Mesenchymal stem cell (in vitro differentiated cells and primary cell): ENCODE results near the gene LDLR.

ENCODE experiments used
- DNase-seq: peaks from one replicate; pipeline ENCODE4 v3.0.0-alpha.2; 2013
- H2AFZ ChIP-seq: one replicate; pipeline ENCODE4 v1.6.1; 2013; ENCODE audit warnings: low read depth, mild to moderate bottlenecking, control low read depth, inconsistent platforms, low read length, moderate library complexity
- H2AK5ac ChIP-seq: 2 replicates; pipeline ENCODE4 v1.6.1; 2013; ENCODE audit warnings: low read length, moderate library complexity, mild to moderate bottlenecking, inconsistent platforms; ENCODE audit not compliant: severe bottlenecking
- H2BK120ac ChIP-seq: one replicate; pipeline ENCODE4 v1.6.1; 2013; ENCODE audit warnings: low read depth, mild to moderate bottlenecking, inconsistent platforms, low read length, moderate library complexity
- H2BK12ac ChIP-seq, 2 experiments: one replicate each; pipeline ENCODE4 v1.6.1; 2013; ENCODE audit warnings: inconsistent platforms in 2 of 2, low read length in 2 of 2, mild to moderate bottlenecking in 2 of 2, moderate library complexity in 2 of 2, control low read depth in 1 of 2
- H2BK15ac ChIP-seq: one replicate; pipeline ENCODE4 v1.6.1; 2013; ENCODE audit warnings: mild to moderate bottlenecking, low read depth, inconsistent platforms; ENCODE audit not compliant: poor library complexity, severe bottlenecking
- H2BK5ac ChIP-seq: 2 replicates; pipeline ENCODE4 v1.6.1; 2013; ENCODE audit warnings: low read depth, mild to moderate bottlenecking, low read length, control low read depth, inconsistent platforms; ENCODE audit not compliant: poor library complexity, severe bottlenecking
- H3K14ac ChIP-seq, 2 experiments: one replicate each; pipeline ENCODE4 v1.6.1; 2013; ENCODE audit warnings: inconsistent platforms in 2 of 2, low read length in 2 of 2, control low read depth in 1 of 2, mild to moderate bottlenecking in 1 of 2, moderate library complexity in 1 of 2
- H3K18ac ChIP-seq, 2 experiments: one replicate each; pipeline ENCODE4 v1.6.1; 2013; ENCODE audit warnings: inconsistent platforms in 2 of 2, low read length in 2 of 2, control low read depth in 1 of 2, low read depth in 1 of 2, mild to moderate bottlenecking in 1 of 2
- H3K23ac ChIP-seq, 2 experiments: one replicate each; pipeline ENCODE4 v1.6.1; 2013; ENCODE audit warnings: inconsistent platforms in 2 of 2, low read length in 2 of 2, mild to moderate bottlenecking in 2 of 2, moderate library complexity in 2 of 2, control low read depth in 1 of 2
- H3K27ac ChIP-seq: 2 replicates; pipeline ENCODE4 v1.5.1; 2013; ENCODE audit warnings: mild to moderate bottlenecking, moderate library complexity, low read length, control low read depth, inconsistent platforms; ENCODE audit not compliant: poor library complexity, severe bottlenecking
- H3K27me3 ChIP-seq, 2 experiments: 2 replicates each; pipeline versions ENCODE4 v1.6.1 to v1.7.0; 2013; ENCODE audit warnings: low read length in 2 of 2, mild to moderate bottlenecking in 2 of 2, moderate library complexity in 2 of 2, control low read depth in 1 of 2, inconsistent platforms in 1 of 2; ENCODE audit not compliant: control insufficient read depth in 1 of 2, insufficient read depth in 1 of 2
- H3K36me3 ChIP-seq, 2 experiments: 2 replicates each; pipeline versions ENCODE4 v1.6.1 to v1.7.0; 2013; ENCODE audit warnings: low read length in 2 of 2, control low read depth in 1 of 2, inconsistent platforms in 1 of 2, low read depth in 1 of 2, mild to moderate bottlenecking in 1 of 2; ENCODE audit not compliant: insufficient read depth in 2 of 2, control insufficient read depth in 1 of 2
- H3K4ac ChIP-seq, 2 experiments: one replicate each; pipeline ENCODE4 v1.6.1; 2013; ENCODE audit warnings: inconsistent platforms in 2 of 2, low read length in 2 of 2, mild to moderate bottlenecking in 2 of 2, moderate library complexity in 2 of 2, control low read depth in 1 of 2, low read depth in 1 of 2
- H3K4me1 ChIP-seq: 2 replicates; pipeline ENCODE4 v1.6.1; 2013; ENCODE audit warnings: low read depth, low read length, control low read depth; ENCODE audit not compliant: control insufficient read depth, insufficient read depth
- H3K4me2 ChIP-seq: 2 replicates; pipeline ENCODE4 v1.6.1; 2013; ENCODE audit warnings: low read length, mild to moderate bottlenecking, inconsistent platforms; ENCODE audit not compliant: poor library complexity, severe bottlenecking
- H3K4me3 ChIP-seq, 2 experiments: 2 replicates each; pipeline versions ENCODE4 v1.5.1 to v1.7.0; 2013; ENCODE audit warnings: low read length in 2 of 2, mild to moderate bottlenecking in 2 of 2, control low read depth in 1 of 2, low read depth in 1 of 2; ENCODE audit not compliant: insufficient read depth in 1 of 2
- H3K79me1 ChIP-seq: replicated peaks from 2 replicates; pipeline ENCODE4 v1.6.1; 2013; ENCODE audit warnings: mild to moderate bottlenecking, control low read depth, low read length, inconsistent platforms; ENCODE audit not compliant: poor library complexity, severe bottlenecking
- H3K9ac ChIP-seq: 2 replicates; pipeline ENCODE4 v1.7.0; 2013; ENCODE audit warnings: mild to moderate bottlenecking, low read length, moderate library complexity
- H3K9me3 ChIP-seq: 2 replicates; pipeline ENCODE4 v1.7.0; 2013; ENCODE audit warnings: mild to moderate bottlenecking, low read length; ENCODE audit not compliant: control insufficient read depth
- H4K8ac ChIP-seq: one replicate; pipeline ENCODE4 v1.6.1; 2013; ENCODE audit warnings: inconsistent platforms, mild to moderate bottlenecking, low read length, moderate library complexity
- H4K91ac ChIP-seq: one replicate; pipeline ENCODE4 v1.6.1; 2013; ENCODE audit warnings: mild to moderate bottlenecking, low read length, inconsistent platforms
- WGBS: methylation state at CpG from one replicate; pipeline ENCODE4 v1.1.7; 2013; ENCODE audit warnings: mixed read lengths; 5-methylcytosine and 5-hydroxymethylcytosine counted together

LDLR gene

DNA sequence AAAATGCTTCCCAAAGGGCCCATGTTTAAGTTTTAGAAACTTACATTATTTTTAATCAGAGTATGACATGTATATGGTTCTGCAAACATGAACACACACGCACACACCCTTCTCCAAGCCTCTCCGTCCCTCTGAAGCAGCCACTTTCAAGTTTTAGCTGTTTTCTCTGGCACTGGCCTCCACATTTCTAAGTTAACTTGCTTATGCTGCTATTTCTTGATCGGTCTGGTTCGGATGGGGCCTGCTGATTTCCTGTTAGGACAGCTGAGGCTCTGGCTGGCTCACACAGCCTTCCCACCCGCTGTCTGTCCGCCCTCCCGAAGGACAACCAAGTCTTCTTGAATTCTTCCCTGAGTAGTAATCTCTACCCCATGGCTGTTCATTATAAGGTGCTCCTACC lies 61.9 kb downstream of the LDLR start:
- no peak for DNase-seq
- Histone ChIP-seq H4K91ac (peak overlapping the region; percentile 9), H2BK15ac (no peak overlapping the region), H3K27ac (peak overlapping the region; percentile 89), H3K4me3 (no peak overlapping the region), H2AFZ (no peak overlapping the region), H3K9ac (peak overlapping the region; percentile 61), H2BK5ac (peak overlapping the region; percentile 62), H3K4me2 (no peak overlapping the region), H3K23ac (no peak overlapping the region), H2BK12ac (no peak overlapping the region), H3K9me3 (no peaks in the 10 kb centered on the region), H3K14ac (no peak overlapping the region), H4K8ac (peak overlapping the region; percentile 69), H3K79me1 (peaks cover 12% of the 10 kb centered on the region), H2AK5ac (no peak overlapping the region), H3K27me3 (no peaks in the 10 kb centered on the region), H3K4me1 (peaks cover 17% of the 10 kb centered on the region), H3K18ac (no peak overlapping the region), H3K4ac (no peak overlapping the region), H2BK120ac (no peak overlapping the region), H3K36me3 (peaks cover 3 to 6% of the 10 kb centered on the region in 2 experiments)
- WGBS = 84% methylated on average over 7 of the region's 7 CpGs

DNA sequence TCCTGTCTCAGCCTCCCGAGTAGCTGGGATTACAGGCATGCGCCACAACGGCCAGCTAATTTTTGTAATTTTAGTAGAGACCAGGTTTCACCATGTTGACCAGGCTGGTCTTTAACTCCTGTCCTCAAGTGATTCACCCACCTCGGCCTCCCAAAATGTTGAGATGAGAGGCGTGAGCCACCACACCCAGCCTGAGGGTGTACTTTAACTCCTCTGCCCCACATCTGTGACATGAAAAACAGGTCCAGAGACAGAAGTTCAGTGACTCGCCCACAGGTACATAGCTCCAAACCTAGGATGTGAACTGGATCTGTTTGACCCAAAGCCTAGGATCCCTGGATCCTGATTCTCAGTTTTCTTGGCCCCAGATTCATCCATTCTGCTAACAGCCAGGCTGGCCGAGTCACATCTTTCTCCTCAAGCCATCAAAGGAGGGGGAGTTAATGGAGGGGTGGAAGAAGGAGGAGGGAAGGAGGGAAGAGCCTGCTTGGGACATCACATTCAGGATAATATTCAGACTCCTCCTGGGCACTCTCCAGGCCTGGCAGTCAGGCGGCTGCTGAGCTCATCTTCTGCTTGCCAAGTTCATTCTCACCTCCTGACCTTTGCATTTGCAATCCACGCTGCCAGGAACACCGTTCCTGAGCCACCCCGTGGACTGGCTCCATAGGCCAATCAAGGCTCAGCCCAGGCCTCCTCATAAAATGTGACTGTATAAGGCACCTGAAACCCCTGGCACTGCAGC lies 63.2 kb downstream of the LDLR start:
- peak overlapping the region; percentile 6 for H2BK120ac ChIP-seq

DNA sequence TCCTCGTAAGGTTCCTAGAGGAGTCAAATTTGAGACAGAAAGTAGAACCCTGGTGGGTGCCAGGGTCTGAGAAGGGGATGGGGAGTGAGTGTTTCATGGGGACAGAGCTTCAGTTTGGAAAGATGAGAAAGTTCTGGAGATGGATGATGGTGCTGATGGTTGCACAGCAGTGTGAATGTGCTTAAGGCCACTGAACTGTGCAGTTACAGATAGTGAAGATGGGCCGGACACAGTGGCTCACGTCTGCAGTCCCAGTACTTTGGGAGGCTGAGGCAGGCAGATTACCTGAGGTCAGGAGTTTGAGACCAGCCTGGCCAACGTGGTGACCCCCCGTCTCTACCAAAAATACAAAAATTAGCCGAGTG lies 65.4 kb downstream of the LDLR start:
- Histone ChIP-seq H3K9me3 (no peaks in the 10 kb centered on the region), H2BK15ac (no peak overlapping the region), H2BK5ac (no peak overlapping the region), H2AFZ (no peak overlapping the region), H3K27me3 (no peaks in the 10 kb centered on the region), H4K91ac (no peak overlapping the region), H3K4me2 (no peak overlapping the region), H2BK120ac (no peak overlapping the region), H3K14ac (no peak overlapping the region), H3K9ac (peak overlapping the region; percentile 88), H3K4ac (no peak overlapping the region), H3K36me3 (no peaks in the 10 kb centered on the region), H2BK12ac (no peak overlapping the region), H3K18ac (no peak overlapping the region), H4K8ac (no peak overlapping the region), H3K27ac (no peak overlapping the region), H2AK5ac (no peak overlapping the region), H3K79me1 (peaks cover 8% of the 10 kb centered on the region), H3K4me1 (peaks cover 14% of the 10 kb centered on the region), H3K23ac (no peak overlapping the region), H3K4me3 (peak overlapping the region in 1 of 2 experiments; percentile 90)
- WGBS = 41% methylated on average over 6 of the region's 6 CpGs
- DNase-seq = no peak

More for the DNA sequence above, 63.2 kb downstream of the LDLR start:
- Histone ChIP-seq H3K18ac (peak overlapping the region; percentile 61), H3K4me1 (peaks cover 17% of the 10 kb centered on the region), H3K9me3 (no peaks in the 10 kb centered on the region), H3K27me3 (no peaks in the 10 kb centered on the region), H2AK5ac (peak overlapping the region; percentile 49), H3K27ac (peak overlapping the region; percentile 50), H3K9ac (peak overlapping the region; percentile 87), H3K36me3 (peaks cover 3 to 6% of the 10 kb centered on the region in 2 experiments), H2AFZ (peak overlapping the region; percentile 60), H3K79me1 (peaks cover 12% of the 10 kb centered on the region), H3K14ac (peak overlapping the region in 1 of 2 experiments; percentile 26), H3K4ac (peak overlapping the region in 1 of 2 experiments; percentile 29), H3K4me2 (no peak overlapping the region), H3K23ac (no peak overlapping the region), H2BK12ac (peak overlapping the region; percentile 49 to 70), H2BK5ac (no peak overlapping the region), H3K4me3 (no peak overlapping the region), H4K91ac (peak overlapping the region; percentile 50), H2BK15ac (peak overlapping the region; percentile 6), H4K8ac (peak overlapping the region; percentile 61)
- peak; percentile 60 for DNase-seq
- WGBS = 83% methylated on average over 10 of the region's 11 CpGs

DNA sequence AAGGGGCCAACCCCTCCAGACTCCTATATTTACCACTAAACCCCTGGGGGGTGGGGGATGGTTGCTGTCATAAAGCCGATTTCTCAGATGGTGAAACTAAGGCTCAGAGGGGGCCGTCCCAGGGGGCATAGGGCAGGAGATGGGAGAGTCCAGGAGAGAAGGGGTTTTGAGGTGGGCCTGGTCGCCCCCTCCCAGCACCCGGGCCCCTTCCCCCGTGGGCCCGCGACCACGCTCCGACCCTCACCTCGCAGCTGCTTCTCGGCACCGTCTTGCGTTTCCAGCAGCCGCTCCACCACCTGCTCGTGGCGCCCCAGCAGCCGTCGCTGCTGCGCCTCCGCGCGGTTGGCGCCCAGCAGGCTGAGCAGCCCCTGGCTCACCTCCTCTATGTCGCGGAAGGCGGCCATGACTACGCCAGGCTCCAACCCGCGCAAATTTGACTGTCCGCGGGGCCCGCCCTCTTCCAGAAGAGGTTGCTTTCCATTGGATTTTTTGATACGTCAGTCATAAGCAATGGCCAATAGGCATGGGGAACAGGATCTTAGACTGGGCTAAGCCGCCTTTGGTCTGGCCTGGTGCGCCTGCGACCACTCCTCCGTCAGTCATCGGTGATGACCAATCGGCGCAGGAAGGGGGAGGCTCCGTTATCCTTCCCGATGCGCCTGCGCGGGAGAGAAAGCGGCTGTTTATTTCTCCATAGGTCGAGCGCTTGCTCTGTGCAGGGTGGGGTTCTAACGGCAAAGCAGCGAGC lies 66.3 kb downstream of the LDLR start, which contains the start of gene SPC24:
Gene SPC24 (minus strand): TSS at position 410 of the 748 bp plus-strand sequence. CDS start 6 bp downstream, at position 404.
- peak within 1 kb of the TSS; percentile 88 for H3K9ac ChIP-seq
- H3K9me3 ChIP-seq = no peaks in the 10 kb centered on the region
- H2BK5ac ChIP-seq = peak within 1 kb of the TSS; percentile 59
- peaks cover 7% of the 10 kb centered on the region for H3K79me1 ChIP-seq
- no peaks in the 10 kb centered on the region for H3K27me3 ChIP-seq
- H3K4ac ChIP-seq = peak within 1 kb of the TSS in 1 of 2 experiments; percentile 93
- peak within 1 kb of the TSS; percentile 30 for H3K27ac ChIP-seq
- DNase-seq = peak; percentile 99
- no peaks in the 10 kb centered on the region for H3K36me3 ChIP-seq
- peak within 1 kb of the TSS in 1 of 2 experiments; percentile 90 for H2BK12ac ChIP-seq
- peak within 1 kb of the TSS; percentile 99 for H3K4me2 ChIP-seq
- H4K8ac ChIP-seq = peak within 1 kb of the TSS; percentile 57
- peak within 1 kb of the TSS in 1 of 2 experiments; percentile 97 for H3K23ac ChIP-seq
- peaks cover 14% of the 10 kb centered on the region for H3K4me1 ChIP-seq
- peak within 1 kb of the TSS; percentile 70 for H2BK15ac ChIP-seq
- H2BK120ac ChIP-seq = no peak within 1 kb of the TSS
- H3K18ac ChIP-seq = peak within 1 kb of the TSS; percentile 48 to 96
- peak within 1 kb of the TSS; percentile 89 for H2AK5ac ChIP-seq
- H3K4me3 ChIP-seq = peak within 1 kb of the TSS; percentile 90 to 99
- peak within 1 kb of the TSS in 1 of 2 experiments; percentile 99 for H3K14ac ChIP-seq
- peak within 1 kb of the TSS; percentile 100 for H2AFZ ChIP-seq
- peak within 1 kb of the TSS; percentile 70 for H4K91ac ChIP-seq
- WGBS = under 1% methylated on average over 50 of the region's 50 CpGs
